SU-DHL-6 (cell line): ENCODE measurements around the gene UBASH3B.

Experiments used
- EZH2phosphoT487 ChIP-seq: fragments of 200-600 bp; sonication (generic), shearing (Covaris generic); conservative IDR thresholded peaks from 2 replicates; pipeline ENCODE4 v1.6.1; 2018; ENCODE audit warnings: mild to moderate bottlenecking, antibody characterized with exemption, low read length, moderate library complexity, mixed read lengths
- TF ChIP-seq, protein P1 (sequence below): fragments of 200-600 bp; sonication (generic); IDR thresholded peaks from one replicate; pipeline ENCODE4 v1.5.1; 2017; ENCODE audit warnings: antibody characterized with exemption, mild to moderate bottlenecking, low read length, moderate library complexity; ENCODE audit not compliant: insufficient read depth, poor library complexity, severe bottlenecking

DNA sequence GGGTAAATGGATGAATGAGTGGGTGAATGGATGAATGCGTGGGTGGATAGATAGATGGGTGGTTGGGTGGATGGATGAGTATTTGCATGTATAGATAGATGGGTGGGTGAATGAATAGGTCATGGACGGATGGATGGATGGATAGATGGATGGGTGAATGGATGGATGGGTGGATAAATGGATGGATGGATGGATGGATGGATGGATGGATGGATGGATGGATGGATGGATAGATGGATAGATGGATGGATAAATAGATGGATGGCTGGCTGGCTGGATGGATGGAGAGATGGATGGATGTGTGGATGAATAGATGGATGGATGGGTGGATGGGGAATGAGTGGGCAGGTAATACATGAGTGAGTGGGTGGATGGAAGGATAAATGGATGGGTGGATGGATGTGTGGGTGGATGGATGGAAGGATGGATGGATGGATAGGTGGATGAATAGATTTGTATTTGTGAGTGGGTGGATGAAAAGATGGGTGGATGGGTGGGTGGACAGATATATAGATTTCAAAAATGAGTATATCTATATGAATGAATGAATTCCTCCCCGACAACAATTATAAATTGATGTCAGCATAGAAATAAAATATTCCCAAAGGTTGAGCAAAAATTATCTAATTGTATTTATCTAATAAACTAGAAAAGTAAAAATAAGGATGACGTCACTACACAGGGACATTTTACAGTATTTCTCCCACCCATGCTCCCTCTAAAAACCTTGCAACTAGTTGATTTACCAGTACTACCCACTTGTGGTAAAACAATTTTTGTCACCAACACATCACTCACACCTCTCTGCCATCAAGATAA, 182.2 kb downstream of the UBASH3B start:
- TF ChIP-seq, protein P1, sequence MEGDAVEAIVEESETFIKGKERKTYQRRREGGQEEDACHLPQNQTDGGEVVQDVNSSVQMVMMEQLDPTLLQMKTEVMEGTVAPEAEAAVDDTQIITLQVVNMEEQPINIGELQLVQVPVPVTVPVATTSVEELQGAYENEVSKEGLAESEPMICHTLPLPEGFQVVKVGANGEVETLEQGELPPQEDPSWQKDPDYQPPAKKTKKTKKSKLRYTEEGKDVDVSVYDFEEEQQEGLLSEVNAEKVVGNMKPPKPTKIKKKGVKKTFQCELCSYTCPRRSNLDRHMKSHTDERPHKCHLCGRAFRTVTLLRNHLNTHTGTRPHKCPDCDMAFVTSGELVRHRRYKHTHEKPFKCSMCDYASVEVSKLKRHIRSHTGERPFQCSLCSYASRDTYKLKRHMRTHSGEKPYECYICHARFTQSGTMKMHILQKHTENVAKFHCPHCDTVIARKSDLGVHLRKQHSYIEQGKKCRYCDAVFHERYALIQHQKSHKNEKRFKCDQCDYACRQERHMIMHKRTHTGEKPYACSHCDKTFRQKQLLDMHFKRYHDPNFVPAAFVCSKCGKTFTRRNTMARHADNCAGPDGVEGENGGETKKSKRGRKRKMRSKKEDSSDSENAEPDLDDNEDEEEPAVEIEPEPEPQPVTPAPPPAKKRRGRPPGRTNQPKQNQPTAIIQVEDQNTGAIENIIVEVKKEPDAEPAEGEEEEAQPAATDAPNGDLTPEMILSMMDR, result no peak
- no peak for TF ChIP-seq EZH2phosphoT487
